Renal cortical epithelial cell (primary cell): ENCODE data around the gene LLPH. TPM values are rescaled to one million over a fixed set of nuclear protein-coding genes. Genes with fewer than 3 reads are reported as not detected.

Experiments used
- DNase-seq: peaks from one replicate; pipeline ENCODE4 v3.0.0-alpha.2; 2011; ENCODE audit warnings: low read depth
- total RNA-seq: library from RNA; depleted of rRNA; stranded (reverse); fragments of >200 nt; gene quantifications from 2 replicates; pipeline ENCODE4 v1.2.3, GENCODE V29; 2014

Gene LLPH
- total RNA-seq, 1 donor from 2014 or later: 25.3 TPM

GRCh38 chr12:66090157-66090556, 40.4 kb downstream of the LLPH start:
- no peak for DNase-seq

- peak; percentile 58 for DNase-seq
Measured at GRCh38 chr12:66087365-66087943, 43.1 kb downstream of the LLPH start.

DNA sequence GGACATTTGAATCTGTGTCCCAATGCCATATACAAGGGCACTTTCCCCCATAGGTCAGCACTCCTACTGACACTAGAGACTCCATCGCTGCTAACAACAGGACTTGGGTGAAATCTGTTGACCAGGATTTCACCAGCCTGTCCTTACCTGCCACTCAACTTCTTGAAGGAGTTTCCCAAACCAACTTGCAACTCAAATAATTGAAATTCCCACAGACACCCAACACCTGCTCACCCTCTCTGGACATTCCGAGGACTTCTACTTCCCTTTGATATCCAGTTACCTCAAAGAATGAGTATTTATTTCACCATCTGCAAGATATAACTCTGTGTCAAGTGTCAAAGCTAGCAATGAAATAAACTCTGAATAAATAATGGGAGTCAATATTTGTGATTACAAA, 44.6 kb downstream of the LLPH start:
- no peak for DNase-seq

- DNase-seq: no peak
Measured at GRCh38 chr12:66085213-66085612, 45.3 kb downstream of the LLPH start.

DNA sequence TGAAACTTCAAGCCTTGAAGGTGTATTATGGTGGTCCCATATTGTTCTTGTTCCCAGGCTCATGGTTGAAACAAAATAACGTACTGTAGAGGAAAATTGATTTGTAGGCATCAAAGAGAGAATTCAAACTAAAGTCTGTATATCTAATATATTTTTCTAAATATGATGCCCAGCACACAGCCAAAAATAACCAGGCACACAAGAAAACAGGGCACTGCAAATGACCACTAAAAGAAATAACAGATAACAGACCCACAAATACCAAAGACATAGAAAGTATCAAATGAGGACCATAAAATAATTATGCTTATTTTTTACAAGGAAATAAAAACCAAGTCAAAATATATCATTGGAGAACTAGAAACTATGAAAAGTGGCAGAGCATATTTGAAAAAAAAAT, 46.8 kb downstream of the LLPH start:
- DNase-seq: no peak

DNA sequence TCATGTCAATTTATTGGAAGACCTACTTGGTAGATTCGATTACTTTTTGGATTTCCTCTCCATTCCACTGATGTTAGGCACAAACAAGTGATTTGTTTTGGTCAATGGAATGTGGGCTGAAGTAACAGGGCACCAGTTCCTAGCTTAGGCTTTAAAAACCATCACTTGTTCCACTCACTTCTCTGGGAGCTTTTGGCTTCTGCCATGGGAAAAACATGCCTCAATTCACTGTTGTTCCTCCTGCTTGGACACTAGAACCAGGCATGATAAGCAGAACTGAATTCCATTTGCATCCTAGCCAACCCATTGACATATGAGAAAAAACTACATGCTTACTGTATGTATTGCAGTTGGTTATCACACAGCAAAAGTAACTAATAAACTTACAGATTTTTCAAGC, 47.8 kb downstream of the LLPH start:
- no peak for DNase-seq

DNA sequence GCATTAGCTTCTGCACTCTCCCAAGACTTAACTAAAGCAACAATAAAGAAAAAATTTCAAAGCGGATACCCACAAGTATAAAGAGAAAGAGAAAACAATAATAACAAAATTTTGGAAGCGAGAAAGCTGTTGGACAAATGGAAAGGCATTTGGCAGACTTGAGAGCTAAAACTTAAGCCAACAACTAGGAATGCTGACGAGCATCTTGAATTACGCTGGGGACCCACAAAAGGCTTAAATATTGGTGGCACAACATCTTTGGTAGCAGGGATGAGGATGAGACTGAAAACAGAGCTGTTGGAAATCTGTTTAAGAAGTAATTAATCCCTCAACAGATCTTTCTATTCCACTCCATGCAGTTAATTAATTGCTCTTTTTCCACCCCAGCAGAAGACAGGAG, 49.8 kb downstream of the LLPH start:
- DNase-seq: no peak

GRCh38 chr12:66077542-66077941, 53.0 kb downstream of the LLPH start:
- peak; percentile 16 for DNase-seq

- DNase-seq: no peak
Measured at GRCh38 chr12:66074561-66074960, 56.0 kb downstream of the LLPH start.

DNA sequence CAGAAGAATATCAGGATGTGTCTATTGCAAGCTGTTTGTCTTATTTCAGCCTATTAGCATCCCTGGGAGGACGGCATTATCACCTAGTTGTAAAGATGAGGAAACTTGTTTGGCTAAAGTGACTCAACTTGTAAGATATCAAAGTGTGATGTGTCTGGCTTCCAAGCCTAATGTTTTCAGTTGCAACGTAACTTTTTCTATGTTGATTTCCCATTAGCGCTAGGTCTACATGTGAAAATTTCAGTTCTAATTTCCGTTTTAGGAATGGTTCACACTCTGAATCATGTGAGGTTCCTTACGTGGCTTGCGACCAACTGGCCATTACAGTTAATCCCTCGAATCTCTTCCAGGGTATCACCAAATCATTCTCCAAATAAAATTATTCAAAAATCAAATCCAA, 58.0 kb downstream of the LLPH start:
- no peak for DNase-seq

- DNase-seq: no peak
Measured at GRCh38 chr12:66072135-66072534, 58.4 kb downstream of the LLPH start.

DNA sequence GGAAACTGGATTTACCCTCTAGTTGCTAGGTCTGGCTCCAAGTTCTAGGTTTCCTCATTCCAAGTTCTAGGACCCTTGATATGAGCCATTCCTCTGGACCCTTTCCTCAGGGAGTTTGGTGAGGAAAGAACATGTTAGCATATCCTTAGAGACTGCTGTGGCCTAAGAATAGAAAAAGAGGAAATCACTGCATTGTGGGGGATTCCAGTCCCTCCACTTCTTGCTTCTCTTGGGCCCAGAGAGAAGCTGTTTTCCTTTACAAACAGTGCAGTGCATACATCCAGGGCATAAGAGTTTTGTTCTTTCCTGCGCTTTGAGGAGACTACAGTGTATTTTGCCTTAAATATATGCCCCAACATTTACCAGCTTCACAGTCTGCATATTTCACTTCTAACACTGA, 59.0 kb downstream of the LLPH start:
- DNase-seq: no peak

DNA sequence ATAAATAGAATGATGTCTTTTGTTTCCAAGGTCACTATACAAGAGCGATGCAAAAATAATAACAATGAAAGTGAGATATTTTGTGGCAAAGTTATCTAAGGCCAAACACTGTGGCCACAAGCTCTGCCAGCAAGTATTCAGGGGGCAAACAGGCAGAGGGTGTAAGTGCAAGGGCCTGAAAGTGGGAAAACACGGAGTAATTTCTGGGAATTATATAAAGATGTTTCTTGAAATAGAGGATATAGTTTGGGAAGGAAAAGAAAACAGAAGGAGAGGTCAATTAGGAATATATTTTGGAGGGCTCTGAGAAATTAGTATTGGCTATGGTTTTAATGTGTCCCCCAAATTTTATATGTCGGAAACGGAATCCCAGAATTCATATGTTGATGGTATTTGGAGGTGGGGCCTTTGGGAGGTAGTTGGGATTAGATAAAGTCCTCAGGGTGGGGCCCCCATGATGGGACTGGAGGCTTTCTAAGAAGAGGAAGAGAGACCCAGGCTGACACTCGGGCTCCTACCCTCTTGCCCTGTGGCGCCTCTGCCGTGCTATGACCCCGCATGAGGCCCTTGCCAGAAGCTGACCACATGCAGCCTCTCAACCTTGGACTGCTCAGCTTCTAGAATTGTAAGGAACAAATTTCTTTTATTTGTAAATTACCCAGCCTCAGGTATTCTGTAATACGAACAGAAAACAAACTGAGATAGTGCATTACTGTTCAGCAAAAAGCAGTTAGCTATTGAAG, 60.0 kb downstream of the LLPH start:
- no peak for DNase-seq

DNA sequence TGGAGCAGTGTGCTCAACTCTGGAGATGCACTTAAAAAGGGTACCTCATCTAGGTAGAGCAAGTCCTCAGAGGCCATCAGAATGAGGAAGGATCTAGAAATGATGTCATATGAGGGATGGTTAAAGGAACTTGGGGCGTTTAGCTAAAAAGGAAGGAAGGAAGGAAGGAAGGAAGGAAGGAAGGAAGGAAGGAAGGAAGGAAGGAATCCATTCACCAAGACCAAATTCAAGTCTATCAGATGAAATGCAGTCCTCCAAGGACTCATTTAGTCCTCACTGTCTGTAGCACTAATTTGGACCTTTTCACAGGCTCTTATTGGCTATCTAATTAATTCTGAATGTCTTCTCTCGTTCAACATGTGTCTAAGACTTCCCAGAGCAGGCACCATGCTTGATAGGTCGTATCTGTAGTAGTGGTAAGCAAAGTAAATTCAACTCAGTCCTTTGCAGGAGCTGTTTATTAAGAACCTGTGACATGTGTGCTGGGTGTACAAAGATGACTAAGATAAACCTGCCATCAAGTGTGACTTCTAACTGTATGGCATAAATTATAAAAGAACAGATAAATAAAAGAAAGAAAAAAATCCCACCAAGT, 63.5 kb downstream of the LLPH start:
- no peak for DNase-seq

Other genes starting within 250 kb of the LLPH start
- 106 and 150 TPM in 2 replicates for gene TMBIM4, start 39.2 kb upstream of the LLPH start, total RNA-seq
- gene IRAK3, start 58.5 kb upstream of the LLPH start, total RNA-seq: 3.0 and 4.0 TPM in 2 replicates
- 4.5 and 8.9 TPM in 2 replicates for gene HELB, start 171.7 kb upstream of the LLPH start, total RNA-seq